Endothelial cell of umbilical vein (primary cell): ENCODE measurements around the gene ITPRIPL1. TPM values are rescaled to one million over a fixed set of nuclear protein-coding genes. Genes with fewer than 3 reads are reported as not detected.
A peak's percentile ranks its signal among the peaks of the same experiment; 100 is the strongest.

Experiments used
- BruUV-seq: library from RNA; stranded (reverse); fragments of 400-500 nt; replicated peaks from 2 replicates; lab custom pipeline; 2021; lab: Mats Ljungman, UMichigan
- CTCF ChIA-PET: fragments of 300-600, 350-600 bp; sonication (Branson Sonifier 250); formaldehyde crosslinking; loops from one replicate; lab custom pipeline; 2021; ENCODE audit warnings: antibody characterized with exemption, inconsistent platforms; lab: Charles Lee
- POLR2A ChIA-PET: fragments of 300-600, 350-600 bp; sonication (Branson Sonifier 250); formaldehyde crosslinking; loops from one replicate; lab custom pipeline; 2021; ENCODE audit warnings: antibody characterized with exemption, inconsistent platforms; lab: Charles Lee
- DNase-seq: peaks from one replicate; pipeline ENCODE4 v3.0.0-alpha.2; 2011; ENCODE audit warnings: low read depth, low spot score
- FAIRE-seq: peaks from 2 replicates; lab custom pipeline; 2011; peaks lifted over from hg19 to GRCh38; lab: Jason Lieb, UNC
- H2AFZ ChIP-seq: 2 replicates; pipeline ENCODE4 v1.6.0; 2012; ENCODE audit warnings: low read depth, low read length, control low read depth, inconsistent platforms
- H3K27ac ChIP-seq: 2 replicates; pipeline ENCODE4 v1.5.1; 2011; ENCODE audit warnings: low read depth, mild to moderate bottlenecking, control low read depth, low read length, moderate library complexity; ENCODE audit not compliant: insufficient read depth
- H3K27me3 ChIP-seq, 2 experiments: 2 replicates each; pipeline versions ENCODE4 v1.6.0 to v1.6.1; 2011; ENCODE audit warnings: low read length in 2 of 2, mixed read lengths in 1 of 2; ENCODE audit not compliant: control insufficient read depth in 2 of 2, insufficient read depth in 2 of 2
- H3K36me3 ChIP-seq, 2 experiments: 2 replicates in 1 of 2; 3 replicates in 1 of 2; pipeline ENCODE4 v1.5.1; 2011; ENCODE audit warnings: low read length in 2 of 2, mild to moderate bottlenecking in 1 of 2, moderate library complexity in 1 of 2; ENCODE audit not compliant: control insufficient read depth in 2 of 2, insufficient read depth in 2 of 2; ENCODE audit errors: extremely low read depth in 1 of 2
- H3K4me1 ChIP-seq: 3 replicates; pipeline ENCODE4 v1.5.1; 2011; ENCODE audit warnings: mild to moderate bottlenecking, low read length; ENCODE audit not compliant: control insufficient read depth, insufficient read depth; ENCODE audit errors: extremely low read depth
- H3K4me2 ChIP-seq: 2 replicates; pipeline ENCODE4 v1.6.1; 2011; ENCODE audit warnings: low read length, control low read depth, mixed read lengths; ENCODE audit not compliant: insufficient read depth
- H3K4me3 ChIP-seq, 3 experiments: fragments of 200-600 bp in 1 of 3; sonication (generic), shearing (Covaris generic) in 1 of 3; replicated peaks in 1 of 3; 2 replicates each; pipeline ENCODE4 v1.5.1; 2011 to 2016; ENCODE audit warnings: control low read depth in 3 of 3, low read length in 3 of 3, mild to moderate bottlenecking in 2 of 3, inconsistent platforms in 1 of 3, low read depth in 1 of 3, moderate library complexity in 1 of 3; ENCODE audit not compliant: insufficient read depth in 1 of 3
- H3K79me2 ChIP-seq: 2 replicates; pipeline ENCODE4 v1.6.0; 2012; ENCODE audit warnings: low read length, inconsistent platforms; ENCODE audit not compliant: control insufficient read depth, insufficient read depth
- H3K9ac ChIP-seq: replicated peaks from 2 replicates; pipeline ENCODE3; 2011; ENCODE audit warnings: low read length, control low read depth; ENCODE audit not compliant: insufficient read depth; ENCODE audit errors: extremely low read depth
- H3K9me1 ChIP-seq: replicated peaks from 3 replicates; pipeline ENCODE4 v1.6.0; 2011; ENCODE audit warnings: mild to moderate bottlenecking, low read length; ENCODE audit not compliant: control insufficient read depth, insufficient read depth; ENCODE audit errors: extremely low read depth
- H3K9me3 ChIP-seq: replicated peaks from 2 replicates; pipeline ENCODE4 v1.5.1; 2012; ENCODE audit warnings: low read length, inconsistent platforms; ENCODE audit not compliant: control insufficient read depth, insufficient read depth
- H4K20me1 ChIP-seq: replicated peaks from 2 replicates; pipeline ENCODE3; 2011; ENCODE audit warnings: mild to moderate bottlenecking, low read length; ENCODE audit not compliant: control insufficient read depth, insufficient read depth; ENCODE audit errors: extremely low read depth
- EZH2 ChIP-seq: IDR thresholded peaks from 2 replicates; pipeline ENCODE4 v1.6.1; 2012; ENCODE audit warnings: borderline replicate concordance, low read depth, mild to moderate bottlenecking, moderate library complexity, low read length, inconsistent platforms; ENCODE audit not compliant: severe bottlenecking
- FOS ChIP-seq: IDR thresholded peaks from 2 replicates; pipeline ENCODE4 v1.6.1; 2011; ENCODE audit warnings: mild to moderate bottlenecking, low read length, moderate library complexity, borderline replicate concordance; ENCODE audit not compliant: insufficient read depth
- GATA2 ChIP-seq: IDR thresholded peaks from 2 replicates; pipeline ENCODE4 v1.7.0; 2011; ENCODE audit warnings: low read depth, mild to moderate bottlenecking, moderate library complexity, mixed read lengths, low read length; ENCODE audit not compliant: insufficient read length, insufficient read depth
- JUN ChIP-seq: IDR thresholded peaks from 2 replicates; pipeline ENCODE4 v1.6.1; 2011; ENCODE audit warnings: borderline replicate concordance, low read depth; ENCODE audit not compliant: insufficient read length, insufficient read depth
- MYC ChIP-seq: IDR thresholded peaks from one replicate; pipeline ENCODE4 v1.6.1; 2011; ENCODE audit warnings: mild to moderate bottlenecking, low read depth, low read length
- POLR2A ChIP-seq: IDR thresholded peaks from 2 replicates; pipeline ENCODE4 v1.6.1; 2012; ENCODE audit warnings: low read depth, mild to moderate bottlenecking, control low read depth, low read length
- POLR2AphosphoS5 ChIP-seq: IDR thresholded peaks from 2 replicates; pipeline ENCODE4 v1.6.1; 2012; ENCODE audit warnings: low read depth, mild to moderate bottlenecking, control low read depth, low read length, moderate library complexity; ENCODE audit not compliant: insufficient read depth
- dilution Hi-C: fragments of 300-500 bp; cut with MboI; formaldehyde crosslinking; loops from one replicate; pipeline ENCODE4 v1.15.0; 2019; ENCODE audit warnings: low sequenced_read_pairs; ENCODE audit not compliant: extremely low pct_ligation_motif_present
- intact Hi-C: fragments of 100-400 bp; cut with micrococcal nuclease; formaldehyde crosslinking; loops from one replicate; pipeline ENCODE4 v1.10.0; 2022
- polyA plus RNA-seq, 4 experiments: library from polyadenylated mRNA; depleted of rRNA in 3 of 4; stranded (reverse) in 3 of 4; unstranded in 1 of 4; fragments of >200 nt; gene quantifications; 2 replicates each; pipeline versions ENCODE4 v1.2.1 to v1.2.3, GENCODE V29; 2011 to 2012; ENCODE audit warnings: missing spikeins in 1 of 4
- total RNA-seq: library from RNA; stranded (reverse); gene quantifications from 2 replicates; pipeline ENCODE4 v1.2.3, GENCODE V29; 2021
- TF ChIP-seq, protein P1 (sequence below): IDR thresholded peaks from 2 replicates; pipeline ENCODE4 v1.6.1; 2011; ENCODE audit not compliant: insufficient read depth, insufficient read length
- TF ChIP-seq, protein P2 (sequence below), 2 donors: IDR thresholded peaks; 1 replicate in 1 of 2; 2 replicates in 1 of 2; pipeline ENCODE4 v1.5.1; 2011; ENCODE audit warnings: low read length in 2 of 2, mild to moderate bottlenecking in 2 of 2, moderate library complexity in 2 of 2, control low read depth in 1 of 2, inconsistent platforms in 1 of 2, low read depth in 1 of 2; ENCODE audit not compliant: insufficient read depth in 1 of 2; ENCODE audit errors: extremely low read depth in 1 of 2

ITPRIPL1 gene
- total and polyA plus RNA-seq, 2 donors (not counting 3 experiments of a cell fraction or from before 2014, with no cell fraction given) = 2.6 to 5.8 TPM

DNA sequence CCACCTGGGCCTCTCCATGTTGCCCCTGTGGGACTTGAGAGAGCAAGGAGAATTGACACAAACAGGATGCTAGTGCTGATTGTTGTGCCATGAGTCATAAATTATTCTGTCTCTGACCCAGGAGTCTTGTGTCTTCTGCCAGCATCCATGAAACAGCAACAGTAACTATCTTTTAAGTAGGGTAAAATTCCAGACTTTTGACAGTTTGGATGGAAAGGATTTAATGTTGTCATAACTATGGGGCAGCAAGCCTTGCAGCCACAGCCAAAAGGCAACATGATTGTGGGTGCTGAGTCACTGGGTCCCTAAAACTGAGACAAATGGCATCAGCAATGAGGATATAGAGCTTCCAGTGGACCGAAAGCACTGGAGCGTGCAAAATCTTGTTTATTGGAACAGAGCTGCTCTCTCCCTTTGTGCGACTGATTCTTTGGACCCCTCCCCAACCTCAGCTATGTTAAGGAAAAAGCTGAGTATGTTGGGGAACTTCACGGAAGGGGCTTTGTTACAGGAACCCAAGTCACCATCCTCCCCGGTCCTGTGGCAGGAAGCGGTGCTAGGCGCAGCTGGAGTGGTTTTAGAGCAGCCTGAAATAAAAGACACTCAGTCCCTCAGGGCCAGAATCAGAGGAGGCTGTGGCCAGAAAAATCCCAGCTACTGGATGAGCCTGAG is 9.6 kb upstream of the ITPRIPL1 start:
- intact Hi-C loops = no loop called here
- CTCF ChIA-PET = interaction anchor here (1.0 to 1.6 kb wide), 2 partner anchors 10 to 20 kb away, joined by 3 to 4 read pairs; partner anchors contain the start of gene ITPRIPL1
- H3K9ac ChIP-seq = no peak overlapping the region

DNA sequence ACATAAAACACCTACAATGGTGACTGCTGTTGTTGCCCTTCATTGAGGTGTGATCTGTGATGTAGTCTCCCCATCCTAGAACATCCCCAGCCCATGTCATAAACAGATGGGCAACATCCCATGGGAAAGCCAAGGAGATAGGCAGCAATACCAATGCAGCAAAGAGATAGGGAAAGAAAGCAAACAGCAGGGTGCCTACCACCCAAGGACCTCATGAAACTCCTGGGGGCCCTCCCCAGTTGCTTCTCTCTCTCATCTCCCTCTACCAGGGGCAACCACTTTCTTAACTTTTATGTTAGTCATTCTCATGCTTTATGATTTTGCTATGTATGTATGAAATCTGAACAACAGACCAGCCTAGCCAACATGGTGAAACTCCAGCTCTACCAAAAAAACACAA is 8.1 kb upstream of the ITPRIPL1 start:
- Histone ChIP-seq H3K36me3 (no peaks in the 10 kb centered on the region), H3K9ac (no peak overlapping the region), H3K9me1 (no peaks in the 10 kb centered on the region), H3K79me2 (no peaks in the 10 kb centered on the region), H4K20me1 (no peaks in the 10 kb centered on the region), H3K27ac (no peak overlapping the region), H2AFZ (no peak overlapping the region), H3K4me2 (no peak overlapping the region), H3K4me1 (peaks cover 28% of the 10 kb centered on the region), H3K9me3 (no peaks in the 10 kb centered on the region), H3K4me3 (no peak overlapping the region), H3K27me3 (peaks cover 1 to 7% of the 10 kb centered on the region in 2 experiments)
- BruUV-seq = no TSS peak
- DNase-seq (no peak), FAIRE-seq (no peak)
- dilution Hi-C loops (no loop called here), intact Hi-C loops (no loop called here)
- ChIA-PET POLR2A (no interaction called here), CTCF (interaction anchor here (1.6 kb wide), 1 partner anchor 8 kb away, joined by 4 read pairs; the partner anchor contains the start of gene ITPRIPL1)
- TF ChIP-seq POLR2AphosphoS5 = no peak
- TF ChIP-seq JUN = no peak
- TF ChIP-seq EZH2 = no peak
- TF ChIP-seq, protein P1, sequence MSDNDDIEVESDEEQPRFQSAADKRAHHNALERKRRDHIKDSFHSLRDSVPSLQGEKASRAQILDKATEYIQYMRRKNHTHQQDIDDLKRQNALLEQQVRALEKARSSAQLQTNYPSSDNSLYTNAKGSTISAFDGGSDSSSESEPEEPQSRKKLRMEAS = no peak
- TF ChIP-seq GATA2 = no peak
- TF ChIP-seq, protein P2, sequence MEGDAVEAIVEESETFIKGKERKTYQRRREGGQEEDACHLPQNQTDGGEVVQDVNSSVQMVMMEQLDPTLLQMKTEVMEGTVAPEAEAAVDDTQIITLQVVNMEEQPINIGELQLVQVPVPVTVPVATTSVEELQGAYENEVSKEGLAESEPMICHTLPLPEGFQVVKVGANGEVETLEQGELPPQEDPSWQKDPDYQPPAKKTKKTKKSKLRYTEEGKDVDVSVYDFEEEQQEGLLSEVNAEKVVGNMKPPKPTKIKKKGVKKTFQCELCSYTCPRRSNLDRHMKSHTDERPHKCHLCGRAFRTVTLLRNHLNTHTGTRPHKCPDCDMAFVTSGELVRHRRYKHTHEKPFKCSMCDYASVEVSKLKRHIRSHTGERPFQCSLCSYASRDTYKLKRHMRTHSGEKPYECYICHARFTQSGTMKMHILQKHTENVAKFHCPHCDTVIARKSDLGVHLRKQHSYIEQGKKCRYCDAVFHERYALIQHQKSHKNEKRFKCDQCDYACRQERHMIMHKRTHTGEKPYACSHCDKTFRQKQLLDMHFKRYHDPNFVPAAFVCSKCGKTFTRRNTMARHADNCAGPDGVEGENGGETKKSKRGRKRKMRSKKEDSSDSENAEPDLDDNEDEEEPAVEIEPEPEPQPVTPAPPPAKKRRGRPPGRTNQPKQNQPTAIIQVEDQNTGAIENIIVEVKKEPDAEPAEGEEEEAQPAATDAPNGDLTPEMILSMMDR (IDR thresholded peaks at IDR 0.05; ENCODE audit: extremely low read depth in 1 of 2, insufficient read depth in 1 of 2, low read depth in 1 of 2, low read length in 2 of 2) = no peak
- TF ChIP-seq MYC = no peak
- no peak for TF ChIP-seq FOS
- no peak for TF ChIP-seq POLR2A

More for the DNA sequence above, 9.6 kb upstream of the ITPRIPL1 start:
- peaks cover 15% of the 10 kb centered on the region for H3K4me1 ChIP-seq
- POLR2A ChIA-PET = no interaction called here
- H2AFZ ChIP-seq = peak overlapping the region; percentile 76
- BruUV-seq = no TSS peak
- peak overlapping the region; percentile 64 for H3K27ac ChIP-seq
- peak; percentile 36 for DNase-seq
- H3K9me1 ChIP-seq = no peaks in the 10 kb centered on the region
- H4K20me1 ChIP-seq = no peaks in the 10 kb centered on the region
- TF ChIP-seq, protein P1 = no peak
- TF ChIP-seq GATA2 (no peak), FOS (peak; percentile 42), JUN (peak; percentile 61)
- H3K36me3 ChIP-seq = no peaks in the 10 kb centered on the region
- peak overlapping the region; percentile 35 for H3K4me2 ChIP-seq
- dilution Hi-C loops = no loop called here
- peaks cover 0 to 2% of the 10 kb centered on the region in 2 experiments for H3K27me3 ChIP-seq
- H3K79me2 ChIP-seq = no peaks in the 10 kb centered on the region
- H3K4me3 ChIP-seq = no peak overlapping the region
- FAIRE-seq = peak; percentile 94
- no peaks in the 10 kb centered on the region for H3K9me3 ChIP-seq
